Upper lobe of left lung (tissue), 4 donors: ENCODE data around the gene TNFAIP8.

Experiments used
- CTCF ChIP-seq, 6 experiments: fragments of 450-650 bp in 4 of 6; fragments of 200-600 bp in 2 of 6; sonication (generic) in 2 of 6; IDR thresholded peaks; one replicate each; pipeline ENCODE4 v1.5.1; 2016 to 2019; ENCODE audit warnings: antibody characterized with exemption in 6 of 6
- EP300 ChIP-seq, 4 donors: sonication (generic); formaldehyde crosslinking; IDR thresholded peaks; one replicate each; pipeline ENCODE4 v1.5.1; 2017; ENCODE audit warnings: antibody characterized with exemption in 4 of 4, control low read depth in 2 of 4
- POLR2A ChIP-seq, 4 donors: fragments of 450-650 bp; IDR thresholded peaks; one replicate each; pipeline ENCODE4 v1.5.1; 2016 to 2017; ENCODE audit warnings: antibody characterized with exemption in 4 of 4, mild to moderate bottlenecking in 2 of 4
- POLR2AphosphoS5 ChIP-seq, 2 donors: sonication (generic); formaldehyde crosslinking; IDR thresholded peaks; one replicate each; pipeline ENCODE4 v1.5.1; 2017; ENCODE audit warnings: antibody characterized with exemption in 2 of 2

GRCh38 chr5:119307170-119307569, 48.6 kb upstream of the TNFAIP8 start:
- no peak for TF ChIP-seq CTCF (IDR thresholded peaks at IDR 0.05)
- no peak for TF ChIP-seq POLR2AphosphoS5 (IDR thresholded peaks at IDR 0.05)
- TF ChIP-seq POLR2A (IDR thresholded peaks at IDR 0.05), result no peak
- no peak for TF ChIP-seq EP300 (IDR thresholded peaks at IDR 0.05)
